GM12864 (cell line): ENCODE measurements around the gene LRATD1.

Experiments used
- DNase-seq: peaks from one replicate; pipeline ENCODE4 v3.0.0-alpha.2; 2011; ENCODE audit warnings: low read depth
- H3K4me3 ChIP-seq: 2 replicates; pipeline ENCODE4 v1.5.1; 2011; ENCODE audit warnings: mild to moderate bottlenecking, low read depth, low read length, control low read depth
- TF ChIP-seq, protein P1 (sequence below): IDR thresholded peaks from 2 replicates; pipeline ENCODE4 v1.5.1; 2011; ENCODE audit warnings: low read depth, mild to moderate bottlenecking, moderate library complexity, low read length, control low read depth, inconsistent platforms; ENCODE audit errors: missing control alignments

LRATD1 gene

DNA sequence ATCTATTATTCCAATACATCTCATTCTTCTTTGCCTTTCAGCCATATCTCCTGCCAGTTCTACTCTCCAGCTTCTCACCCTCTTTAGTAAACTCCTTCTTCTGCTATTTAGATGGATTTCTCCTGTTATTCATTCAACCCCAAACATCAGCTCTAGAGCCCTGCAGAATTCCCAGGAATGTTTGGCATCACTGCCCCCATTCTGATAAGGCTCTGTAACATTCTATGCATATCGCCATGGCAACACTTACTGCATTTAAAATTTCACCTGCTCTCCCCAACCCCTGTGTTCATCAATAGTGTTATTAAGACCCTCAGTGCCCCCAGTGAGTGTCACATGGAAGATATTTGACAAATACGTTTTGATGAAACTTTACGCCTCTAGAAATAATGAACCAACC is 28.6 kb downstream of the LRATD1 start:
- TF ChIP-seq, protein P1, sequence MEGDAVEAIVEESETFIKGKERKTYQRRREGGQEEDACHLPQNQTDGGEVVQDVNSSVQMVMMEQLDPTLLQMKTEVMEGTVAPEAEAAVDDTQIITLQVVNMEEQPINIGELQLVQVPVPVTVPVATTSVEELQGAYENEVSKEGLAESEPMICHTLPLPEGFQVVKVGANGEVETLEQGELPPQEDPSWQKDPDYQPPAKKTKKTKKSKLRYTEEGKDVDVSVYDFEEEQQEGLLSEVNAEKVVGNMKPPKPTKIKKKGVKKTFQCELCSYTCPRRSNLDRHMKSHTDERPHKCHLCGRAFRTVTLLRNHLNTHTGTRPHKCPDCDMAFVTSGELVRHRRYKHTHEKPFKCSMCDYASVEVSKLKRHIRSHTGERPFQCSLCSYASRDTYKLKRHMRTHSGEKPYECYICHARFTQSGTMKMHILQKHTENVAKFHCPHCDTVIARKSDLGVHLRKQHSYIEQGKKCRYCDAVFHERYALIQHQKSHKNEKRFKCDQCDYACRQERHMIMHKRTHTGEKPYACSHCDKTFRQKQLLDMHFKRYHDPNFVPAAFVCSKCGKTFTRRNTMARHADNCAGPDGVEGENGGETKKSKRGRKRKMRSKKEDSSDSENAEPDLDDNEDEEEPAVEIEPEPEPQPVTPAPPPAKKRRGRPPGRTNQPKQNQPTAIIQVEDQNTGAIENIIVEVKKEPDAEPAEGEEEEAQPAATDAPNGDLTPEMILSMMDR, result no peak
- H3K4me3 ChIP-seq, result no peak overlapping the region
- no peak for DNase-seq

DNA sequence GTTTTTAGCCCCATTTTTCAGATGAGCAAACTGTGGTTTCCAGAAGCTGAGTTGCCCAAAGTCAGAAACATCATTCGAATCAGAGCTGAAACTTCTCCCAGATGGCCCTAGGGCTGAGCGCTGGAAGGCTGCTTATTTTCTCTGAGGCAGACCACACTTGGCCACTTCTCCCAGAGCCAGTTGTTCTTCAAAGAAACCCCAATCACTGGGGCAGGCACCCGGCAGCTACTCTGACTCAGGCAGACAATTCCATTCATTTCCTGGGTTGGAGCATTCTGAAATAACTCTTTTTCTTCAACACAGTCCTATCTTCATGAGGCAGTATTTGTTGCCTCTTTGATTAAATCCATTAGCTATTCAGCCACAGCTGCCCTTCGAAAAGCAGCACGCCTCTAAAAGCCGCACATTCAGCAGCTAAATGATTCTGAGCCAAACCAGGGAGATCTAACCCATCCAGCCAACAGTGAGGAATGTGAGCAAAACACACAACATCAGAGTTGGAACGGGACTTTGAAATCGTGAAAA is 40.9 kb downstream of the LRATD1 start:
- no peak for DNase-seq
- TF ChIP-seq, protein P1, result no peak
- no peak overlapping the region for H3K4me3 ChIP-seq

DNA sequence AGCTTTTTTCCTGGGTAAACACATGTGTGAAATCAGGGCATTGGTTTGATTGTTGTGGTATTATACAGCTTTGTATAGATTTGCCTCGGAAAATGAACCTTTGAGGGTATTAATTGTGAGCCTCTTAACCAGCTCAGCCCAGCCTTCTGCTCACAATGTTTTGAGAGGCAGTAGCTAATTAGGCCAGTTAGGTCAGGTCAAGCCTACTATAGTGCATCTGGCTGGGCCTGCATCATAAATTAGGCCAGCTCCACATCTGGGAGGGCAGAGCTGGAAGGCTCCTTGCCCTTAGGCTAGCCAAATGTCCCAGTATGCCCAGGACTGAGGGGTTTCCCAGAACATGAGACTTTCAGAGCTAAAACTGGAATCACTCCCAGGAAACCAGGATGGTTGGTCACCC is 43.0 kb downstream of the LRATD1 start:
- TF ChIP-seq, protein P1, result no peak
- H3K4me3 ChIP-seq, result no peak overlapping the region
- no peak for DNase-seq

DNA sequence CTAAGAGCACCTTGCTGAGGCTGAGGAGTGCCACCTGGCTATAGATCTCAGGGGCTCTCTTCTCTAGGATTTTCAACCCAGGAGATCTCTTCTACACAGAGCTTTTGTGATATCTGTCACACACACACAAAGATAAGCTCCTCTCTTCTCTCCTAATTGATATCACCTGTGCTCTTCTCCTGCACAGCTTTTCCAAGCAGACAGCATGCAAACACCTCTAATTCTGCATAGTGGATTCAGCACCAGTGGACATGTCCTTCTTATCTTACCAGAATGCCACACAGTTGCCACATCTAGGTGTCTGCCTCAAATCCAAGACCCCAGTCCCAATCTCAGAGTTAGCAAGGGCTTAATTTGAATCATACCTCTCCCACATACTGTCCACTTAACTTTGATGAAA is 43.9 kb downstream of the LRATD1 start:
- no peak for DNase-seq
- TF ChIP-seq, protein P1, result no peak
- H3K4me3 ChIP-seq, result no peak overlapping the region

DNA sequence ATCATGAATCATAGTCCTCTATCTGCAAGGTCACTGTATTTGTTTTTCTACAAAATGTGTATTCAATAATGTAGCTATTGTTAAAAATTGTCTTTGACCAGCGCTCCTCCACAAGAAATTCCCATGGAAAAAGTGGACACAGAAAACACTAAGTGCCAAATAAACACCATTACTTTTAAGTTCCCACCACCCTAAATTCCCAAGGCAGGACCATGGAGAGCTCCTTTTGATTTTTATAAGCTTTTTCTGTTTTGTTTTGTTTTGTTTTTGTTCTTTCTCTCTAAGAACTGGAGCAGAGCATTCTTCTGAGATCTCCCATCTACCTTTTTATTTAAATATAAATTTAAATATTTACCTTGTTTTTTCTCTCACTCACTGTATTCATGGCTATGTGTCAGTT is 44.5 kb downstream of the LRATD1 start:
- no peak overlapping the region for H3K4me3 ChIP-seq
- TF ChIP-seq, protein P1, result no peak
- DNase-seq, result no peak

DNA sequence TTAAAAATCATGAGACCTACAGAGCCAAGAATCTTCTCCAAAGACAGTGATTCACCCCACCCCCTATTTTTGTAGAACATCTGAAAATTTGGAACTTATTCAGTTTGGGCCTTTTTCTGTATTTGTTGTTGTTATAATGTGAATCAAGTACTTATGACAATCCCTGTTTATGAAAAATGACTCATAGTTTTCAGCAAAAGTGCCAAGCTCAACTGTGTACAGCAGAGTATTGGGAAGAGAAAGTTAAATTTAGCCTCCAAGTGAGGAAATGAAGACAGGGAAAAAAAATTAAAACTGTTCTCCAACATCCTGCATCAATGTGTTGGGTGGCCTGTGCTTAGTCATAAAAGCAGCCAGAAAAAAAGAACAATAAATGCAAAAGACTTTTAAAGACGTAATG is 46.2 kb downstream of the LRATD1 start:
- TF ChIP-seq, protein P1, result no peak
- H3K4me3 ChIP-seq, result no peak overlapping the region
- no peak for DNase-seq

DNA sequence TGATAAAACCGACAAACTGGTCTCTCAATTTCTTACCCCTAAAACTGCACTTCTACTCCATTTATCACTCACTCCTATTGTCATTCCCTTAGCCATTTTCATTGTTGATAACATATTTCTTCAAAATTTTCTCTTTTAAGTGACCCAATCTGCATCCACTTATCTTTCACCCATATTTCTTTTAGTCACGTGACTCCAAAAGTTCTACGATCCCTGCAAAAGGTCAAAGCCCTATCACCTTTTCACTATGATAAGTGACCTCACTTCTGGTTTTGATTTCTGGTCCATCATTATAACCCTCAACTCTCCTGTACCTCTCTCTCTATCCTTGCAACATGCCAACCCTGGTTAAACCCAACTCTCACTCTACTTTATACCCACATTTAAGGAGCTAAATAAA is 49.1 kb downstream of the LRATD1 start:
- TF ChIP-seq, protein P1, result no peak
- DNase-seq, result no peak
- no peak overlapping the region for H3K4me3 ChIP-seq
